Esophagus squamous epithelium (tissue), 5 donors: ENCODE measurements around the gene TPRX1. TPM values are rescaled to one million over a fixed set of nuclear protein-coding genes. Genes with fewer than 3 reads are reported as not detected.

Source experiments
- DNase-seq: peaks from one replicate; lab custom pipeline; 2025; lab: John Stamatoyannopoulos, UW
- H3K27ac ChIP-seq, 4 donors: fragments of 200-600 bp; sonication (generic); one replicate each; pipeline ENCODE4 v1.5.1; 2016 to 2019; ENCODE audit warnings: mild to moderate bottlenecking in 1 of 4
- H3K27me3 ChIP-seq, 4 donors: fragments of 200-600 bp; sonication (generic); 1 replicate in 3 of 4; 2 replicates in 1 of 4; pipeline versions ENCODE4 v1.5.1 to v1.6.0; 2017 to 2021; ENCODE audit warnings: antibody characterized with exemption in 1 of 4
- H3K36me3 ChIP-seq, 3 donors: fragments of 200-600 bp; sonication (generic); one replicate each; pipeline ENCODE4 v1.5.1; 2016 to 2019
- H3K4me1 ChIP-seq, 3 donors: fragments of 200-600 bp; sonication (generic); one replicate each; pipeline ENCODE4 v1.5.1; 2017 to 2019
- H3K4me3 ChIP-seq, 4 donors: fragments of 200-600 bp; sonication (generic); 1 replicate in 3 of 4; 2 replicates in 1 of 4; pipeline ENCODE4 v1.5.1; 2016 to 2019; ENCODE audit warnings: mild to moderate bottlenecking in 2 of 4, moderate library complexity in 1 of 4
- H3K9me3 ChIP-seq, 3 donors: fragments of 200-600 bp; sonication (generic); one replicate each; pipeline ENCODE4 v1.5.1; 2016 to 2019
- CTCF ChIP-seq, 6 experiments: fragments of 450-650 bp in 4 of 6; fragments of 200-600 bp in 2 of 6; sonication (generic) in 2 of 6; IDR thresholded peaks; one replicate each; pipeline ENCODE4 v1.5.1; 2016 to 2019; ENCODE audit warnings: antibody characterized with exemption in 6 of 6, mild to moderate bottlenecking in 4 of 6, moderate library complexity in 4 of 6
- POLR2A ChIP-seq, 4 donors: fragments of 450-650 bp; IDR thresholded peaks; one replicate each; pipeline ENCODE4 v1.6.1; 2017; ENCODE audit warnings: antibody characterized with exemption in 4 of 4, mild to moderate bottlenecking in 4 of 4, moderate library complexity in 3 of 4
- WGBS, 2 donors: methylation state at CpG; one replicate each; pipeline ENCODE4 v1.1.5; 2018; 5-methylcytosine and 5-hydroxymethylcytosine counted together
- intact Hi-C: fragments of 100-400 bp; cut with DNase I; formaldehyde crosslinking; loops from one replicate; pipeline ENCODE4 v1.15.0; 2022
- total RNA-seq, 4 donors: library from RNA; depleted of rRNA; stranded (reverse); fragments of >200 nt; gene quantifications; one replicate each; pipeline ENCODE4 v1.1.0, GENCODE V29; 2016
- donor health status: DM: yes; HTN: yes; CAD: no.

TPRX1 gene
- total RNA-seq, 4 donors from 2014 or later, result not detected

GRCh38 chr19:47839913-47840312 lies 35.6 kb upstream of the TPRX1 start:
- Histone ChIP-seq H3K27ac (no peak overlapping the region), H3K27me3 (peaks cover 0 to 49% (median 0%) of the 10 kb centered on the region in 4 donors), H3K4me1 (no peaks in the 10 kb centered on the region), H3K9me3 (no peaks in the 10 kb centered on the region), H3K4me3 (no peak overlapping the region), H3K36me3 (no peaks in the 10 kb centered on the region)
- TF ChIP-seq POLR2A (IDR thresholded peaks at IDR 0.05) (no peak), CTCF (IDR thresholded peaks at IDR 0.05) (no peak)
- WGBS, 2 donors, result 30 to 33% methylated on average over 7 to 9 of the region's 10 CpGs
- DNase-seq, result no peak
- intact Hi-C loops, result no loop called here

GRCh38 chr19:47839411-47839810 lies 35.1 kb upstream of the TPRX1 start:
- H3K36me3 ChIP-seq, result no peaks in the 10 kb centered on the region
- no peak overlapping the region for H3K4me3 ChIP-seq
- H3K9me3 ChIP-seq, result no peaks in the 10 kb centered on the region
- H3K27me3 ChIP-seq, result peaks cover 0 to 46% (median 0%) of the 10 kb centered on the region in 4 donors
- TF ChIP-seq CTCF (IDR thresholded peaks at IDR 0.05), result no peak
- TF ChIP-seq POLR2A (IDR thresholded peaks at IDR 0.05), result no peak
- 72 to 76% methylated on average over 7 to 15 of the region's 16 CpGs for WGBS, 2 donors
- intact Hi-C loops, result no loop called here
- DNase-seq, result no peak
- H3K27ac ChIP-seq, result no peak overlapping the region
- H3K4me1 ChIP-seq, result no peaks in the 10 kb centered on the region

GRCh38 chr19:47836038-47836437 lies 31.7 kb upstream of the TPRX1 start:
- intact Hi-C loops, result no loop called here
- no peaks in the 10 kb centered on the region for H3K36me3 ChIP-seq
- no peak for TF ChIP-seq POLR2A (IDR thresholded peaks at IDR 0.05)
- TF ChIP-seq CTCF (IDR thresholded peaks at IDR 0.05), result no peak
- no peaks in the 10 kb centered on the region for H3K4me1 ChIP-seq
- no peak overlapping the region for H3K4me3 ChIP-seq
- H3K9me3 ChIP-seq, result no peaks in the 10 kb centered on the region
- H3K27me3 ChIP-seq, result peaks cover 0 to 32% (median 0%) of the 10 kb centered on the region in 4 donors
- no peak for DNase-seq
- 67% methylated on average over 1 of the region's 8 CpGs; no CpG with 5 or more reads in 1 of the 2 donors for WGBS, 2 donors
- no peak overlapping the region for H3K27ac ChIP-seq

GRCh38 chr19:47832723-47833122 lies 28.4 kb upstream of the TPRX1 start:
- H3K4me3 ChIP-seq, result no peak overlapping the region
- no peak overlapping the region for H3K27ac ChIP-seq
- WGBS, 2 donors, result 76 to 88% methylated on average over 4 of the region's 4 CpGs
- H3K27me3 ChIP-seq, result peaks cover 0 to 35% (median 0%) of the 10 kb centered on the region in 4 donors
- H3K36me3 ChIP-seq, result no peaks in the 10 kb centered on the region
- DNase-seq, result no peak
- H3K4me1 ChIP-seq, result no peaks in the 10 kb centered on the region
- TF ChIP-seq POLR2A (IDR thresholded peaks at IDR 0.05) (no peak), CTCF (IDR thresholded peaks at IDR 0.05) (no peak)
- intact Hi-C loops, result no loop called here
- no peaks in the 10 kb centered on the region for H3K9me3 ChIP-seq

GRCh38 chr19:47826800-47827199 lies 22.4 kb upstream of the TPRX1 start:
- Histone ChIP-seq H3K4me3 (no peak overlapping the region), H3K27me3 (peaks cover 0 to 44% (median 0%) of the 10 kb centered on the region in 4 donors), H3K9me3 (no peaks in the 10 kb centered on the region), H3K27ac (no peak overlapping the region), H3K36me3 (no peaks in the 10 kb centered on the region), H3K4me1 (no peaks in the 10 kb centered on the region)
- intact Hi-C loops, result no loop called here
- 78 to 90% methylated on average over 5 to 6 of the region's 6 CpGs for WGBS, 2 donors
- TF ChIP-seq POLR2A (IDR thresholded peaks at IDR 0.05), result no peak
- TF ChIP-seq CTCF (IDR thresholded peaks at IDR 0.05), result no peak
- no peak for DNase-seq
